T1000 (cell line): Measurements from ENCODE around the gene TEFM.
"Not testable (repeated sequence)": the region's sequence is repeated elsewhere in the genome, so short reads cannot be mapped to it uniquely, and the experiment has no call there.

Source experiments
- DNase-seq: peaks from one replicate; lab custom pipeline; 2025; ENCODE audit warnings: mixed read lengths; lab: John Stamatoyannopoulos, UW

Gene TEFM

GRCh38 chr17:30920683-30921543 lies 14.9 kb upstream of the TEFM start:
- DNase-seq, result no peak

DNA sequence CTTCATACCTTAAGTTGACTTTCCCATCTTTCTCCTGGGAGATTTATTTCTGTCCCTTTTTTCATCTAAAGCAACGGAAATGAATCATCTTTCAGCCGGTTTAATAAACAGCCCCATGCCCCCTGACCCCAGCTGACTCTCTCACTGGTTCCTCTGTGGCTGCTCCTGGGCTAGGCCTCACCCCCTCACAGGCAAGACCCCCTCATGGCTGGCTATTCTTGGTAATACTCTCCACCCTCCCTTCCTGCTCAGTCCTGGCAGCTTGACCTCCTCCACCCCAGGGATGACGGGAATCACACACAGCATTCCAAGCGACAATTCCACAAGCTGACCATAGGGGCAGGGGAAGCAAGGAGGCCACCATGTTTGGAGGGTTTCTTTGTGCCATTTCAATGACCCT lies 14.2 kb upstream of the TEFM start:
- DNase-seq, result no peak

DNA sequence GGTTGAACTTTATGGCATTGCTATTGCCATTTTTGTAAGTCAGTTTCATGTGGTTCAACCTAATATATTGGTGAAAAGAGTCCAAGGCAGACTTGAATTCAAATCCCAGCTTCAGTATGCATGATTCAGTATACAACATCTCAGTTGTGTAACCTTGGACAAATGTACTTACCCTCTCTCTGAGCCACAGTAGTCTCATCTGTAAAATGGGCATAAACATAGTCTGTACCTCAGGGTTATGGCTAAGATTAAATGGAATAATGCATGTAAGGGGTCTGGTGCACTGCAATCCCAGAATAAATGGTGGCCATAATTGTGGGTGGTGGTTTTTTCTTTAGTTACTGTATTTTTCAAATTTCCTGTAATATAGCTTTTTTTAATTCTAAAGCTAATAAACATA lies 11.0 kb upstream of the TEFM start:
- no peak for DNase-seq

DNA sequence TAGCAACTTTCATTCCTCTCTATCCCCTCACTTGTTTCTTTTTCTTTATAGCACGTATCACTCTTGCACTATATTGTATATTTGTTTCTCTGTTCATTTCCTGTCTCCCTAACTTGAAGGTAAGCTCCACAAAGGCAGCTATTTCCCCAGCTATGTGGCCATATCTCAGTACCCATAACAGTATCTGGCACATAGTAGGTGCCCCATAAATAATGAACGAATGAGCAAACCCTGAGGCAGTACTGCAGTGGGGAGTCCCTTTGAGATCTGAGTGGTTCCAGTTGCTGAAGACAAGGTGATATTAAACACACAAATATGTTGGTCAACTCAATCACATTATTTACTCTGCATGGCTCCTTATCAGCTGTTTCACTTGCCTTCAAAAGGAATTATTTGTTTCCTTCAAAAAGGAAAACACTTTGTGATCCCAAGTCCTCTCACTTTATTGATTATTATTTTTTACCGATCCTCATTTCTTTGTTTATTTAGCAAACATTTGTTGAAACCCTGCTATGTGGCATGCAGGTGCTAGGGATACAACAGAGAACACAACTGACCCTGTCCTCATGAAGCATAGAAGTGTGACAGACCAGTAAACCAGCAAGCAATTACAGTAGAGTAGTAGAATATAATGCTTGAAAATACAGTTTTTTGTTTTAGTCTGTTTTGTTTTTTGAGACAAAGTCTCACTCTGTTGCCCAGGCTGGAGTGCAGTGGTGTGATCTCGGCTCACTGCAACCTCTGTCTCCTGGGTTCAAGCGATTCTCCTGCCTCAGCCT lies 10.0 kb upstream of the TEFM start:
- no peak for DNase-seq

- DNase-seq, result no peak
Measured at GRCh38 chr17:30913955-30914354, 7.9 kb upstream of the TEFM start.

DNA sequence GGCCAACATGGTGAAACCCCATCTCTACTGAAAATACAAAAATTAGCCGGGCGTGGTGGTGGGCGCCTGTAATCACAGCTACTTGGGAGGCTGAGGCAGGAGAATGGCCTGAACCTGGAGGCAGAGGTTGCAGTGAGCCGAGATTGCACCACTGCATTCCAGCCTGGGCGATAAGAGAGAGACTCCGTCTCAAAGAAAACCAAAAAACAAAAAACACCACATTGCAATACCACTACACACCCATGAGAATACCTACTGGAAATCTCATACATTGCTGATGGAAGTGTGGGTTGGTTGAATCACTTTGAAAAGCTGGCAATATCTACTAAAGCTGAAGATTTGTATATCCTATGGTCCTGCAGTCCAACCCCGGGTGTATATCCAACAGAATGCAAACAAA lies 4.1 kb upstream of the TEFM start:
- DNase-seq, result not testable (repeated sequence)

GRCh38 chr17:30908717-30909420 lies 2.8 kb upstream of the TEFM start:
- no peak for DNase-seq

GRCh38 chr17:30905742-30906100 lies 317 bp downstream of the TEFM start:
- no peak for DNase-seq

DNA sequence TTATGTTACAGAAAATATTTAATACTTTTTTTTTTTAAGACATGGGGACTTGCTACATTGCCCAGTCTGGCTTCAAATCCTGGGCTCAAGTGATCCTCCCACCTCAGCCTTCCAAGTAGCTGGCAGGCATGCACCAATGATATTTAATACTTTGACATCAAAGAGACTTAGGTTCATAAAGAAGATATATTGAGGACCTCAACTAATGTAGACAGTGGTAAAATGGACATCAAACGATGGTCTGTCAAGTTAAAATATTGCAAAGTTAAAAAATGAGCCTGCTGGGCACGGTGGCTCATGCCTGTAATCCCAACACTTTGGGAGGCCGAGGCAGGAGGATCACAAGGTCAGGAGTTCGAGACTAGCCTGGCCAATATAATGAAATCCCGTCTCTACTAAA lies 8.7 kb downstream of the TEFM start:
- DNase-seq, result no peak

DNA sequence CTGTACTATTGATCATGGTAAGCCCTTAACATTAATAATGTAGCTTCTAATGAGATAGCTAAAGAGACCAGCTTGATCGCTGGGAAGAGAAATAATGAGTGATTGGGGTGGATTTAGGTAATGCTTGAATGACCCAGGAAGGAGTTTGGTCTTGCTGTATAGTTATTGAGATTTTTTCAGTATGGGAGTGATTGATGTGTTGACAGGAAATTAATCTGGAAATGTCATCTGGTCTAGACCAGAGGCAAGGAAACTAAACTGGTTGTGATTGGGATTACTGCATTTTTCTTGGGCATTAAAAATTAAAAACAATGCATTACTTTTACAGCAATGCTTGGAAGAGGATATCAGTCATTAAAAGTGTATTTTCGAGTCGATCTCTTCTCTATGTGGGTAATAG lies 11.8 kb downstream of the TEFM start:
- no peak for DNase-seq

GRCh38 chr17:30886187-30886586 lies 19.9 kb downstream of the TEFM start:
- no peak for DNase-seq

DNA sequence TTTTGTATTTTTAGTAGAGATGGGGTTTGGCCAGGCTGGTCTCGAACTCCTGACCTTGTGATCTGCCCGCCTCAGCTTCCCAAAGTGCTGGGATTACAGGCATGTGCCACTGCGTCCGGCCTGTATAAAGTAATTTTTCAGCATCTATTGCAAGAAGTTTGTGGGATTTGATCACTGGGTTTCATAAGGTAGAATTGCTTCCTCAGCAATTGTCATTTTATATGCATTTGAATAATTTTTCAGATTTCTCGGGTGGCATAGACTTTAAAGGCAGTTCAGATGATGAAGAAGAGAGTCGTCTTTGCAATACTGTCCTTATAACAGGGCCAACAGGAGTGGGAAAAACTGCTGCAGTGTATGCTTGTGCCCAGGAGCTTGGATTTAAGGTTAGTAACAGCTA lies 37.0 kb downstream of the TEFM start:
- DNase-seq, result no peak

DNA sequence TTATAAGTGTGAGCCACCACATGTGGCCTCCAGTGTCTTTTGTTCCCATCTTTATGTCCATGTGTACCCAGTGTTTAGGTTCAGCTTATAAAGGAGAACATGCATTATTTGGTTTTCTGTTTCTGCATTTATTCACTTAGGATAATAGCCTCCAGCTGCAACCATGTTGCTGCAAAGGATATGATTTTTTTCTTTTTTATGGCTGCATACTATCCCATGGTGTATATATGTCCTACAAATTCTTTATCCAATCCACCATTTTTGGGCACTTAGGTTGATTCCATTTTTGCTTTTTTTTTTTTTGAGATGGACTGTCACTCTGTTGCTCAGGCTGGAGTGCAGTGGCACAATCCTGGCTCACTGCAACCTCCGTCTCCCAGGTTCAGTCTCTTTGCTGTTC lies 41.4 kb downstream of the TEFM start:
- DNase-seq, result no peak

- DNase-seq, result no peak
Measured at GRCh38 chr17:30858556-30859250, 47.3 kb downstream of the TEFM start.

GRCh38 chr17:30854146-30854545 lies 51.9 kb downstream of the TEFM start:
- no peak for DNase-seq
